Stimulated activated CD4-positive, alpha-beta T cell treated with anti-CD3 and anti-CD28 coated beads, Interleukin-2, amount 100 ng/mL, for 24 hours (primary cell): ENCODE results near the gene ZNF557.
"Not testable (repeated sequence)": the region's sequence is repeated elsewhere in the genome, so short reads cannot be mapped to it uniquely, and the experiment has no call there.

Source experiments
- DNase-seq, 2 donors: peaks; one replicate each; pipeline ENCODE4 v3.0.0-alpha.2; 2020

The ZNF557 gene

DNA sequence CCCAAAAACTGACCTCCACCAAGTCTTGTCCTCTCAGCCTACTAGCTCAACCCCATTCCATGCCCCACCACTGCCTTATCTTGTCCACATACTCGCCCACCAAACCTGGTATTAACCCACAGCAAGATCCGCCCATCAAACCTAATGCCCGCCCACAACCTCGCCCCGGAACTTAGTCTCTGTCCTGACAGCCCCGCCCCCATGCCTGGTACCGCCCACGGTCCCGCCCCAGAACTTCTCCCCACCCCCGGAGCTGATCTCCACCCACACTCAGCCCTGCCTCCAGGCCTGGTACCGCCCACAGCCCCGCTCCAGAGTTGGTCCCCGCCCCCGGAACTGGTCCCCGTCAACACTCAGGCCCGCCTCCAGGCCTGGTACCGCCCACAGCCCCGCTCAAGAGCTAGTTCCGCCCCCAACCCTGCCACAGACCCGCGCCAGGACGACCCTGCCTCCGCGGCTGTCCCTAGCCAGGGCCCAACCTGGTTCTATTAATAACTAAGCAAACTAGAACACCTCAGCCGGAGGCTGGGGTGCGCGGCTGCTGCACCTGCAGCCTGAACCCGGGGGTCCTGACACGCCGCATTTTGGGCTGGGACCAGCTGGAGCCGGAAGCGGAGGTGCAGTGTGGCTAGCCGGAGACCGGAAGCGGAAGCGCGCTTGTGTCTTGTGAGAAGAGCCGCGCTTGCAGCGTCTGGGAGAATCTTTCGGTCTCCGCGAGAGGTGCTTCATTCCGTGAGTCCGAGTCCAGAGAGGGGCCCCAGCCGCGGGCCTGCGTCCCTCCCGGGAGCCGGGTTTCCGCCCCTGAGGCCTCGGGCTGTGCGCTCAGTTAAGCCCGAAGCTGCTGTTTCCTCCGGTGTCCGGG is at the start of gene ZNF557:
ZNF557 (plus strand) TSS at position 662 of the 862 bp plus-strand sequence. CDS start 5,372 bp downstream, outside the sequence.
- DNase-seq, result peak; percentile 98 to 99

DNA sequence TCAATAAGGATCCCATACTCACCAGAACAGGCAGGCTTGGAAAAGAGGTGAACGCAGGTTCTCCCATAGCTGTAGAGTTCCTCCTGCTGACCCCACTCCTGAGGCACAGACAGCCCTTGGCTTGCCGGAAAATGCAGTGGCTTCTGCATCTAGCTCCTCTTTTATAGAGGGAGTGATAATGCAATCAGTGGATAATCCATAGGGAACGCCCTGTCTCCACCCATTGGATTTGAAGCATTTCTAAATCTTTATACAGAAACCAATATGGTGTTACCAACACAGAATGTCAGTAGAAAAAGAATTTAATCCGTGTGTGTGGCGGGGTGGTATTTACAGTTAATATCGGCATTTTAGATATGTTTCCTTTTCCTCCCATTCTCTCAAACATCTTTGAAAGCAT is 48.2 kb upstream of the ZNF557 start, which contains the start of gene MBD3L2B:
MBD3L2B (minus strand) TSS at position 101 of the 400 bp plus-strand sequence; CDS start at position 67, 34 bp downstream.
- not testable (repeated sequence) for DNase-seq

DNA sequence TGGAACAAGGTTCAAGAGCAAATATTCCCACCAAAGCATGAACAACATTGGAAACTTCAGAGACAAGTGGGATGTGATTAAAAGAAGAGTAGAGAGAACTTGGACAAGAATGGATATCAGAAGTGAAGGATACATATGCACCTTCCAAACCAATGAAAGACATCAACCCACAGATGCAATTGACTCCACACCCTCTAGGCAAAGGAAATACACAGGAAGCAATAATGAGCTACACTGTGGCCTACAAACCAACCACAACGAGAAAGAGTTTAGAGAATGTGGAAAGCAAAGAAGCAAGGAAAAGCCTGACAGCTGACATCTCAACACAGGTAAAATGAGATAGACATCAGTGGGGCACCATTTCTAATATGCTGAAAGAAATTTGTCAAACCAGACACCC is 40.7 kb upstream of the ZNF557 start:
- not testable (repeated sequence) for DNase-seq

DNA sequence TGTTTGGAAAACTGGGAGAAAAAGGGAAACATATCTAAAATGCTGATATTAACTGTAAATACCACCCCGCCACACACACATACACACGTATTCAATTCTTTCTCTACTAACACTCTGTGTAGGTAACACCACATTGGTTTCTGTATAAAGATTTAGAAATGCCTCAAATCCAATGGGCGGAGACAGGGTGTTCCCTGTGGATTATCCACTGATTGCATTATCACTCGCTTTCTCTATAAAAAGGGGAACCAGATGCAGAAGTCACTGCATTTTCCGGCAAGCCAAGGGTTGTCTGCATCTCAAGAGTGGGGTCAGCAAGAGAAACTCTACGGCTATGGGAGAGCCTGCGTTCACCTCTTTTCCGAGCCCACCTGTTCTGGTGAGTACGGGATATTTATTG is 39.2 kb upstream of the ZNF557 start, which contains the start of gene MBD3L5:
MBD3L5 (plus strand) TSS at position 301 of the 400 bp plus-strand sequence; CDS start at position 335, 34 bp downstream.
- not testable (repeated sequence) for DNase-seq

DNA sequence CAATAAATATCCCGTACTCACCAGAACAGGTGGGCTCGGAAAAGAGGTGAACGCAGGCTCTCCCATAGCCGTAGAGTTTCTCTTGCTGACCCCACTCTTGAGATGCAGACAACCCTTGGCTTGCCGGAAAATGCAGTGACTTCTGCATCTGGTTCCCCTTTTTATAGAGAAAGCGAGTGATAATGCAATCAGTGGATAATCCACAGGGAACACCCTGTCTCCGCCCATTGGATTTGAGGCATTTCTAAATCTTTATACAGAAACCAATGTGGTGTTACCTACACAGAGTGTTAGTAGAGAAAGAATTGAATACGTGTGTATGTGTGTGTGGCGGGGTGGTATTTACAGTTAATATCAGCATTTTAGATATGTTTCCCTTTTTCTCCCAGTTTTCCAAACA is 29.4 kb upstream of the ZNF557 start, which contains the start of gene MBD3L4:
MBD3L4 (minus strand) TSS at position 101 of the 400 bp plus-strand sequence; CDS start at position 66, 35 bp downstream.
- DNase-seq, result not testable (repeated sequence)

DNA sequence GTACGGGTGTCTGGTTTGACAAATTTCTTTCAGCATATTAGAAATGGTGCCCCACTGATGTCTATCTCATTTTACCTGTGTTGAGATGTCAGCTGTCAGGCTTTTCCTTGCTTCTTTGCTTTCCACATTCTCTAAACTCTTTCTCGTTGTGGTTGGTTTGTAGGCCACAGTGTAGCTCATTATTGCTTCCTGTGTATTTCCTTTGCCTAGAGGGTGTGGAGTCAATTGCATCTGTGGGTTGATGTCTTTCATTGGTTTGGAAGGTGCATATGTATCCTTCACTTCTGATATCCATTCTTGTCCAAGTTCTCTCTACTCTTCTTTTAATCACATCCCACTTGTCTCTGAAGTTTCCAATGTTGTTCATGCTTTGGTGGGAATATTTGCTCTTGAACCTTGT is 27.9 kb upstream of the ZNF557 start:
- DNase-seq, result not testable (repeated sequence)

DNA sequence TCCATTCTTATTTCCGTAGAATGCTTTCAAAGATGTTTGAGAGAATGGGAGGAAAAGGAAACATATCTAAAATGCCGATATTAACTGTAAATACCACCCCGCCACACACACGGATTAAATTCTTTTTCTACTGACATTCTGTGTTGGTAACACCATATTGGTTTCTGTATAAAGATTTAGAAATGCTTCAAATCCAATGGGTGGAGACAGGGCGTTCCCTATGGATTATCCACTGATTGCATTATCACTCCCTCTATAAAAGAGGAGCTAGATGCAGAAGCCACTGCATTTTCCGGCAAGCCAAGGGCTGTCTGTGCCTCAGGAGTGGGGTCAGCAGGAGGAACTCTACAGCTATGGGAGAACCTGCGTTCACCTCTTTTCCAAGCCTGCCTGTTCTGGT is 20.5 kb upstream of the ZNF557 start, which contains the start of gene MBD3L2:
MBD3L2 (plus strand) TSS at position 301 of the 400 bp plus-strand sequence; CDS start at position 354, 53 bp downstream.
- not testable (repeated sequence) for DNase-seq

DNA sequence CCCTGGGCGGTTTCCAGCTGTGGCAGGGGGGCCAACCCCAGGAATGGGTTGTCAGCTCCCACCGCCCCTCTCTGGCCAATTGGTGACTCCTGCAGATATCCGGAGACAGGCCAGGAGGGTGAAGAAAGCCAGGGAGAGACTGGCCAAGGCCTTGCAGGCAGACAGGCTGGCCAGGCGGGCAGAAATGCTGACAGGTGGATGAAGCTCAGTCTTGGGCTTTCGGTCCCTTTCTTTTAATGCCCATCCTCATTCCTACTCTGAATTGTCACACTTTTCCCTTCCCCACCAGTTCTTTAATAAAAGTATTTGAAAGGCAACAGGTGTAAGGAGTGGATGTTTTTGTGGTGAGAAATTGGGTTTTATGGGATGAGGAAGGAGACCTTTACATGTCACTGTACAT is 18.1 kb upstream of the ZNF557 start:
- DNase-seq, result not testable (repeated sequence)

DNA sequence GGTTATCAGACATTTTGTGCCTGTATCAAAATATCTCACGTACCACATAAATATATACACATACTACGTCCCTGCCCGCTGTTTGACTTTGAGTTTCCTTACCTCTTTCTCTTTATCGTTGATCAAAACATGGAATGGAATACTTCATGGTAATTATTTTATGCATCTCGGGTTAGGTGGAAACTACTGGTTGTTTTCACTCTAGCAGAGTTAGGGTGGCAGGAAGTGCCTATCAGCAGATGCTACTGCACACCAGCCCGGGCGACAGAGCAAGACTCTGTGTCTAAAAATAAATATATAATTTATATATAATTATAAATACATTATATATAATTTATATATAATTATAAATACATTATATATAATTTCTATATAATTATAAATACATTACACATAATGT is 16.6 kb upstream of the ZNF557 start:
- not testable (repeated sequence) for DNase-seq

DNA sequence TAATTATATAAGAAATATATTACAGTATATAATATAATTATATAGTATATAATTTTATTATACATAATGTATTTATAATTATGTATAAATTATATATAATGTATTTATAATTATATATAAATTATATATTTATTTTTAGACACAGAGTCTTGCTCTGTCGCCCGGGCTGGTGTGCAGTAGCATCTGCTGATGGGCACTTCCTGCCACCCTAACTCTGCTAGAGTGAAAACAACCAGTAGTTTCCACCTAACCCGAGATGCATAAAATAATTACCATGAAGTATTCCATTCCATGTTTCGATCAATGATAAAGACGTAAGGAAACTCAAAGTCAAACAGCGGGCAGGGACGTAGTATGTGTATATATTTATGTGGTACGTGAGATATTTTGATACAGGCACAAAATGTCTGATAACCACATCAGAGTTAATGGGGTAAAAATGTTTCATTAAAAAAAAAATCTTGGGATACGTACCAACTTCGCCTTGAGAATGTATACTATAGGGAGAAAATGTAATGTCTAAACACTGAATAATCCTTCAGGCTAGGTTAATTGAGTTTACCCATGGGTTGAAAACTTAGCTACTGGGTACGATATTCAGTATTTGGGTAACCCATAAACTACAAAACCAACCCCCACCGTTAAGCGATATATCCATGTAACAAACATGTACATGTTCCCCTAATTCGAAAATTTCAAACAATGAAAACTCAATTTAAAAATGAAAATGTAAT is 14.7 kb upstream of the ZNF557 start:
- not testable (repeated sequence) for DNase-seq

DNA sequence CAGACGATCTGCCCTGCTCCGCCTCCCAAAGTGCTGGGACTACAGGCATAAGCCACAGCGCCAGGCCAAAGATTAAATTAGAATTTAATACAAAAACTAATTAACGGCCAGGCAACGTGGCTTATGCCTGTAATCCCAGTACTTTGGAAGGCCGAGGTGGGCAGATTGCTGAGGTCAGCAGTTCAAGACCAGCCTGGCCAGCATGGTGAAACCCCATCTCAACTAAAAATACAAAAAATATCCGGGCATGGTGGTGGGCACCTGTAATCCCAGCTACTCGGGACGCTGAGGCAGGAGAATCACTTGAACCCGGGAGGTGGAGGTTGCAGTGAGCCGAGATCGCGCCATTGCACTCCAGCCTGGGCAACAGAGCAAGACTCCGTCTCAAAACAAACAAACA is 13.8 kb upstream of the ZNF557 start:
- not testable (repeated sequence) for DNase-seq

DNA sequence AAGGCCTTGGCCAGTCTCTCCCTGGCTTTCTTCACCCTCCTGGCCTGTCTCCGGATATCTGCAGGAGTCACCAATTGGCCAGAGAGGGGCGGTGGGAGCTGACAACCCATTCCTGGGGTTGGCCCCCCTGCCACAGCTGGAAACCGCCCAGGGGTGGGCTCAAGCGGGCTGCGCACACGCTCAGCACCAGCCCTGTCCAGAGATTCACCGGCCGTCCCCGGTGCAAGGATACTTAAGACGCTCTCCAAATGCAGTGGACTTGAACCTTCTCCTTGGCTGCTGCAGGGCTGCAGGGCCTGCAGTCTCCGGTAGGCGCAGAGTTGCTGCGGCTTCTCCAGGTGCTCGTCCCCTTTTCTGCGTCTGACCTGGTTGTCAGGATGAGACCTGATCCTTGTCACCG is 13.1 kb upstream of the ZNF557 start:
- DNase-seq, result not testable (repeated sequence)

DNA sequence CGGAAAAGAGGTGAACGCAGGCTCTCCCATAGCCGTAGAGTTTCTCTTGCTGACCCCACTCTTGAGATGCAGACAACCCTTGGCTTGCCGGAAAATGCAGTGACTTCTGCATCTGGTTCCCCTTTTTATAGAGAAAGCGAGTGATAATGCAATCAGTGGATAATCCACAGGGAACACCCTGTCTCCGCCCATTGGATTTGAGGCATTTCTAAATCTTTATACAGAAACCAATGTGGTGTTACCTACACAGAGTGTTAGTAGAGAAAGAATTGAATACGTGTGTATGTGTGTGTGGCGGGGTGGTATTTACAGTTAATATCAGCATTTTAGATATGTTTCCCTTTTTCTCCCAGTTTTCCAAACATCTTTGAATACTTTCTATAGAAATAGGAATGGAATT is 10.9 kb upstream of the ZNF557 start, which contains the start of gene MBD3L3:
MBD3L3 (minus strand) TSS at position 101 of the 400 bp plus-strand sequence; CDS start at position 30, 71 bp downstream.
- not testable (repeated sequence) for DNase-seq

DNA sequence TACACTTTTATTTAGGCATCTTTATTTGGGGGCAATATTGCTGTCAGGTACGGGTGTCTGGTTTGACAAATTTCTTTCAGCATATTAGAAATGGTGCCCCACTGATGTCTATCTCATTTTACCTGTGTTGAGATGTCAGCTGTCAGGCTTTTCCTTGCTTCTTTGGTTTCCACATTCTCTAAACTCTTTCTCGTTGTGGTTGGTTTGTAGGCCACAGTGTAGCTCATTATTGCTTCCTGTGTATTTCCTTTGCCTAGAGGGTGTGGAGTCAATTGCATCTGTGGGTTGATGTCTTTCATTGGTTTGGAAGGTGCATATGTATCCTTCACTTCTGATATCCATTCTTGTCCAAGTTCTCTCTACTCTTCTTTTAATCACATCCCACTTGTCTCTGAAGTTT is 9.5 kb upstream of the ZNF557 start:
- DNase-seq, result not testable (repeated sequence)

DNA sequence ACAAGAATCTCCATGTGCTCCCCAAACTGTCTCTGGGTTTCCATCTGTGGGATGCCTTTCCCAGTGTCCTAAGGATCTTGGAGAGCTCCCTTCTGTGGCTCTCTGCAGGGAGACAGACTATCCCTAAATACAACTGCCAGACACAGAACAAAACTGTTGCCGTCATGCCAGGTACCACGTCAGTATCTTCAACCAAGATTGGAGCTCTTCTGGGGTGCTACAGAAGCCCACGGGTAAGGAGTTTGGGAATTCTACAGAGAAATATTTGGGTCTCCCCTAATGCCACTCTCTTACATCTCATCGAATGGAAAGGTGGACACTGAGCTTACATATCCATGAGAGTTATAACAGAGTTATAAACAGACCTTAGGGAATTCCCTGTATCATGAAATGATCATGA is 6.2 kb upstream of the ZNF557 start:
- no peak for DNase-seq

DNA sequence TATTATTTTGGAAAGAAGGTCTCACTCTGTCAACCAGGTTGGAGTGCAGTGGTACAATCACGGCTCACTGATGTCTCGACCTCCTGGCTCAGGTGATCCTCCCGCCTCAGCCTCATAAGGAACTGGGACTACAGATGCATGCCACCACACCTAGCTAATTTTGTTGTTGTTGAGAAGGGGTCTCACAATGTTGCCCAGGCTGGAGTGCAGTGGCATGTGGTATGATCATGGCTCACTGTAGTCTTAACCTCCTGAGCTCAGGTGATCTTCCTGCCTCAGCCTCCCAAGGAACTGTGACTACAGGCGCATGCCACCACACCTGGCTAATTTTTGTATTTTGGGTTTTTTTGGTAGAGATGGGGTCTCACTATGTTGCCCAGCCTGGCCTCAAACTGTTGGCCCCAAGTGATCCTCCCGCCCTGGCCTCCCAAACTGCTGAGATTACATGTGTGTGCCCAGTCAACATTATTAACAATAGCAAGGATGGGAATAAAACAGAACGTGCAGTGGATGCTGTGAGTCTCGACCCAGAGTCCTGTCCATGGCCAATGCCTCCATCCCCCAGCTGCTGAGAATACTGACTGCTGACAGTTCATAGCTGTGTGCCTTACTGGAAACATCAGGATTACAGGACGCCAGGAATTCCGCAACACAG is 5.6 kb upstream of the ZNF557 start:
- no peak for DNase-seq

DNA sequence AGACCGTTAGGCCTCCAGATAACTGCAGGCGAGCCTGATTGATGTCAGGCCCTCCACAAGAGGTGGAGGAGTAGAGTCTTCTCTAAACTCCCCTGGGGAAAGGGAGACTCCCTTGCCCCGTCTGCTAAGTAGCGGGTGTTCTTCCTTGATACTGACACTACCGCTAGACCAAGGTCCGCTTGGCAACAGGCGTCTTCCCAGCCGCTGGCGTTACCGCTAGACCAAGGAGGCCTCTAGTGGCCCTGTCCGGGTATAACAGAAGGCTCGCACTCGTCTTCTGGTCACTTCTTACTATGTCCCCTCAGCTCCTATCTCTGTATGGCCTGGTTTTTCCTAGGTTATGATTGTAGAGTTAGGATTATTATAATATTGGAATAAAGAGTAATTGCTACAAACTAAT is 2.4 kb upstream of the ZNF557 start:
- DNase-seq, result peak in 1 of 2 donors; percentile 15

DNA sequence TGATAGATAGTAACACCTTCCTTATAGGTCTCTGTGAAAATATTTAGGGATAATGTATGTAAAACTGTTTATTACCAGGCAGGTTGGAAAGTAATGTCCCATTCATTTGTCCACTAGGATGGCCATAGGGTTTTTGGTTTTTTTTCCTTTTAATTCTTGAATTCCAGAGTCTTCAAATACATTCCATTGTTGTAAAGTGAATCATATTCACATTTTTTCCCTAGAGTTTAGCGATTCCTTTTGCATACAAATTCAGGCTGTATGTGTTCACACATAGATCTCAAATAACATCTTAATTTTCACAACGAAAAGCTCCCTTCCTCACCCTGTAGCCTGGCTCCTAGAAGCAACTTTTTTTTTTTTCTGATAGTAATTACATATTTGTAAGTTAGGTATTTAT is 1.8 kb upstream of the ZNF557 start:
- DNase-seq, result no peak

DNA sequence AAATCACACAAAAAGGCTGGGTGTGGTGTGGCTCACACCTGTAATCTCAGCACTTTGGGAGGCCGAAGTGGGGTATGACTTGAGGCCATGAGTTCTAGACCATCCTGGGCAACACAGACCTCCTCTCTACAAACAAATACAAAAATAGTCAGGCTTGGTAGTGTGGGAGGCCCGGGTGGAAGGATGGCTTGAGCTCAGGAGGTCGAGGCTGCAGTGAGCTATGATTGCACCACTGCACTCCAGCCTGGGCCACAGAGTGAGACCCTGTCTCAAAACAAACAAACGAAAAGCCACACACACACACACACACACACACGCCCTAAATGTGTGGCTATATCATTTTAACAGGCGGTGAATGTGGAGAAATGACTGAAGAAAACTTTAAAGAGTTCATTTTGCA is 904 bp upstream of the ZNF557 start:
- no peak for DNase-seq

DNA sequence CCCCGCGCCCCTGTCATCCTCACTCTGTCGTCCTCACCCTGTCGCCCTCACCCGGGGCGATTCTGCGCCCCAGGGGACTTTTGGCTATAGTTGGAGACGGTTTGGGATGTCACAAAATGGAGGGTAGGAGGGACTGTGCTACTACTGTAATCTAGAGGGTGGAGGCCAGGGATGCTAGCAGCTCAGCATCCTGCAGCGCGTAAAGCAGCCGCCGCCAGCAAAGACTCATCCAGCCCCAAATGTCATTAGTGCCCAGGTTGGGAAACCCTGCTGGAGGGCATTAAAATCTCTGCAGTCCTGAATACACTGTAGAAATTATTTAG is 362 bp downstream of the ZNF557 start:
- DNase-seq, result no peak

DNA sequence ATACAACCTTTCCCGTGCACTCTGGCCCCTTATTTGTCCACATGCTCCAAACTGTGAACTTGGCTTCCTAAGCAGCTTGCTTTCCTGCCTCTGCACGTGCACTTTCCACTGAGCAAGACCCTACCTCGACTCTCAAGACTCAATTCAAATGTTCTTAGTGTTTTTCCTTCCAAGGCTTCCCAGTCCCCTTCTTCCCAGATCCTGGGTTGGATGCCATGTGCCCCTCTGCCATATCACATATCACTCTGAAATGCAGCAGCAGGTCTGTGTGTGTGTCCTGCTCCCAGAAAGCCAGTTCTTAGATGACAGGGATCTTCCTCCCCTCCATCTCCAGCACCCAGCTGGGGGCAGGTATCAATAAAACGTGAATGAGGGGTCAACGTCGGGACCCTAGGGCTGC is 3.0 kb downstream of the ZNF557 start:
- DNase-seq, result no peak

DNA sequence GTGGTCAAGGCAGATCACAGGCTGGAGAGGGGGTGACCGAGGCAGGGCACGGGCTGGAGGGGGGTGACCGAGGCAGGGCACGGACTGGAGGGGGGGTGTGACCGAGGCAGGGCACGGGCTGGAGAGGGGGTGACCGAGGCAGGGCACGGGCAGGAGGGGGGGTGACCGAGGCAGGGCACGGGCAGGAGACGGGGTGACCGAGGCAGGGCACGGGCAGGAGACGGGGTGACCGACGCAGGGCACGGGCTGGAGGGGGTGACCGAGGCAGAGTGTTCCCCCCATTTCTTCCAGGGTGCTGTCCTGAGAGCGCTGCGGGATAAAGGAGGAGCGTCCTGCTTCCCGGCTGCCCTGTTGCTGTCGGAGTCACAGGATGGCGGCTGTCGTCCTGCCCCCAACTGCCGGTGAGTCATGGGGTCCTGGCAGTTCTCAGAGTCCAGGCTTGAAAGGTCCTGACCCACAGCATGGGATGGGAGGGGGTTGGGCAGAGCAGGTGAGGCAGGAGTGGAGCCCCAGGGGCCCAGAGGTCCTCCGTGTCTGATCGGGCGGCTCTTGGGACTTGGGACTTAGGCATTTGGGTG is 5.3 kb downstream of the ZNF557 start:
- DNase-seq, result no peak
